IPS DF 4.7 (cell line): ENCODE results near the gene TMEM229B.

Experiments used
- DNase-seq: peaks from one replicate; pipeline ENCODE4 v3.0.0-alpha.2; 2013; ENCODE audit warnings: low spot score; ENCODE audit errors: extremely low read depth

The TMEM229B gene

DNA sequence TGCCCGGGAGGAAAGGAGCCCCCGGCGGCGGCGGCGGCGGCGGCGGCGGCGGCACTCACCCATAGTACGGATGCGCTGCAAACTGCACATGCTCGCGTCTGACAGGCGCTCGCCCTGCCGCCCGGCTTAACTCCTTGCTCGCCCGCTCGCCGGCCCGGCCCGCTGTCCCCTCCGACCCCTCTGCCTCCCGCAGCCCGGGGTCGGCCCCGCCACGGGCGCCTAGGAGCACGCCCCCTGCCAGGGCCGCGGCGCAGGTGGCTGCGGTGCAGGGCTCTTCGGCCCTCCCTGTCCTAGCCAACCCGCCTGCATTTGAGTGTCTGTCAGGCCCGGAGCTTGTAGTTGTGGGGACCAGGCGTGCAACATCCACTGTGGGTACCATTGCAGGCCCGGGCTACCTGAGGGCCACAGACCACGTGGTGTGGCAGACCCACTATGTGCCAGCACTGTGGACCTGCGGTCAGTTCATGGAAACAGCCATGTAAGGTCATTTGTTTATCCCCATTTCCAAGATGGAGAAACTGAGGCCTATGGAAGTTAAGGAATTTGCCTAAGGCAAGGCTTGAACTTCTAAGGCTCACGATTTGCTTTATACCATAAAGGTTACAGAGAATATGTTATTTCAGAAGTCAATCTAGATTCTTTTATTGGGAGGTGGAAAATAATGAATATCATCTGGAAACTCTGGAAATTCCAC lies 27.0 kb upstream of the TMEM229B start:
- DNase-seq: no peak

DNA sequence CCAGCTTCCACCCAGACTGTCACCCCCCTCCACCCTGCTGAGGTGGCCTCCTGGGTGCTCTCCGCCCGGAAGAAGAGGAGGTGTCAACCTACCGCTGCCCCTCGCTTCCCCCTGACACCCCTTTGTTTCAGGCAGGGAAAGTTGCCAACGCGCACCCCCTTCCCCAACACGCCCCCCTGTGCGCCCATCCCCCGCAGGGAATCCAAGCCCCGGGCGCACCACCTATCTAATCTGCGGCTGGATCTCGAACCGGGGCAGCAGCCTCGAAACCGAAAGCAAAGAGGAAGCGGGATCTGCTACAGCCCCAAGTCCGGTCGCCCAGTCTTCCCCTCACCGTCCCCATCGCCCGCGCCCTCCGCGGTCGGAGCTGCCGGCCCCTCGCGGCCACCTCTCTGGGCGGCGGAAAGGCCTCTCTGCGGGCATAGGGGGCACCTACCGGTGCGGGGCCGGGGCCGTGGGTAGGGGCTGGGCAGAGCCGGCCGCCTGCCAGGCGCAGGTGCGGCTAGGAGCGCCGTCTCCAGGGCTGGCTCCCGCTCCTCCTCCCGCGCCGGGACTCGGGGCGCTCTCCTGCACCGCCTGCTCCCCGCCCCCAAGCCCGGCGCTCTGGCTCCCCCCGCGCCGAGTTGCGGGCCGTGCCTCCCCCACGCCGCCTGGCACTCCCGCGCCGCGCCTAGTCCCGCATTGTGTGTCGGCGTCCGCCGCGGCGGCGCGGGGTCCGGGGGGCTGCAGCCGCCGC lies 26.3 kb upstream of the TMEM229B start:
- no peak for DNase-seq

DNA sequence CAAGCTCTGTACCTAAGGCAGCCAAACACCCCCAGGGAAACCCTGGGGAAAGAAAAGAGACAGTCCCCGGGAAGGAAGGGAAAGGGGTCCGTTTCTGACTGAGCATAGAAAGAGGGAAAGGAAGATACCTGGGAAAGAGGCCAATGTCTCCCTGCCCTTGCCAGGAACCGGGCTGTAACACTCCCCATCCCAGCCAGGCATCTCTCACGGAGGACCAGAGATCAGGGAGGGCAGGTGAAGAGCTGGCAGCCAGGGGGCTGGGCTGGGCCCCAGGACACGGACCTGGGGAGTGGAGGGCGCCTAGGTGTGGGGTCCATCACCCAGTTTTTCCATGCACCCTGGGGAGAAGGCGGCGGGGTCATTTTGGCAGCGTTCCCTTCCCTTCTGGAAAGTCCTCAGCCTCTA lies 25.7 kb upstream of the TMEM229B start:
- DNase-seq: no peak

DNA sequence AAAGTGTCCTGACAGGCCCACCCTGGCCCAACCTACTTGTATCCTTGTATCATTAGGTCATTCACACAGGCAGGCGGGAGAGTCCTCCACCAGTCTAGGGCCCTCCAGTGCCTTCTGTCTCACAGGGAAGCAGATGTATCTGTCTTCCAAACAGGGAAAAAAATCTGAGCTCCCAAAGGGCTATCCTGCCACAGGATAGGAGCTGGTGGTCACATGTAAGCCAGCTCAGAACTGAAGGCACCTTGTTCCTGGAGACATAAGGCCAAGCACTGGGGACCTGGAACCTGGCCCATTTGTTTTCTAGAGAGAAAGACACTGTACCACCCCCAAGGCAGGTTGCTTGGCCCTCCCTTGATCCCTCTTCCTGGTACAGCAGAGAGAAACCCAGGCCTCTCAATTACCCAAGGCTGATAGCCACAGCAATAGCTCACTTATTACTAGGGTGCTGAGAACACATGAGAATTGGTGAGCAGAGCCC lies 25.1 kb upstream of the TMEM229B start:
- DNase-seq: no peak

DNA sequence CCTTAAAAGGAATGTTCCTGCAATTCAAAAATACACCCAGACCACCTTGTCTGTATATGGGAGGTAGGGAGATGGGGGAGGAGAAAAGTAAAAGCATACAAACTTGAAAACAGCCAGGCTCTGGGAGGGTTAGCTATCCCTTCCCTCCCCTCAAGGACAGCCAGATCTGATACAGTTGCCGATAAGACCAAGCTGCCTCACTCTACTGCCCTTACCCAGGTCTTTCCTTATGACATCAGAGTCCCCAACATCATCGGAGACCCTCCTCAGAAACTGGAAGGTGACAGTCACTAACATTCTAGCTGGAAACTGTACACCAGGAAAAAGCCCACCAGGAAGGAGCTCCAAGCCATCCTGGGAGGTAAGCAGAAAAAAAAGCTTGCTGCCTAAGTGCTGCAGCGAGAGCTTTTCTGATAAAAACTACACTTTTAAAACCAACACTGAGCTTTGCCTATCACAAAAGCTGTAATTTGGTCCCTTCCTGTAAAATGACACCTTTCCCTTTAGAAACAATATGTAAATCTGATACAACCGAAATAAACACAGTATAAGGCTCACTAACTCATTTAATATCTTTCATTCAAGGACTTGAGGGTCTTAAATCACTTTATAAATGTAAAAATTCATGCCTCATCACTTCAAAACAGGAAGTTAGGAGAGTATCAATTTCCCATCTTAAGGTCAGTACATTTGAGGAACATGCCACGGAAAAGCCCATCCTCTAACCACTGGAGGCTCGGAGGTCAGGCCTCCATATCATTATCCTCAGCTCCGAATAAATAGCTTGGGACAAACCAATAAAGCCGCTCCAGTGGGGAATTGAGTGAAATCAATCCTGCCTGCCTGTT lies 24.2 kb upstream of the TMEM229B start:
- no peak for DNase-seq

DNA sequence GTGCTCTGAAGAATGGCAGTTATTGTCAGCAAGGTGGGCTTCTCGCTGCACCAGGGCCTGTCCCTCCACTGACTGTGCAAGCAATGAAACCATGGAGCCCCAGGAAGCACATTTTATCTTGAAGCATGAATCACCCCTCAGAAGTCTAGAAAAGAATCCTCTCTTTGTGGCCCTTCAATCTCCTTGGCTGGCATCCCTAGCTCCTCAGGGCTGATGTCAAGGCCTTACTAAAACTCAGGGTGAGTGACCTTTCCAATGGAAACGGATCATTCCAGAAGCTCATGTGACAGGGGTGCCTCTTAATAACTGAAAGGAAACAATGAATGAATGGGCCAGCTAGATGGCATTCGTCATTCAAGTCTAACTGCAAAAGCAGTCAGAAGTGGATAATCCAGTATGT lies 22.3 kb upstream of the TMEM229B start:
- no peak for DNase-seq

DNA sequence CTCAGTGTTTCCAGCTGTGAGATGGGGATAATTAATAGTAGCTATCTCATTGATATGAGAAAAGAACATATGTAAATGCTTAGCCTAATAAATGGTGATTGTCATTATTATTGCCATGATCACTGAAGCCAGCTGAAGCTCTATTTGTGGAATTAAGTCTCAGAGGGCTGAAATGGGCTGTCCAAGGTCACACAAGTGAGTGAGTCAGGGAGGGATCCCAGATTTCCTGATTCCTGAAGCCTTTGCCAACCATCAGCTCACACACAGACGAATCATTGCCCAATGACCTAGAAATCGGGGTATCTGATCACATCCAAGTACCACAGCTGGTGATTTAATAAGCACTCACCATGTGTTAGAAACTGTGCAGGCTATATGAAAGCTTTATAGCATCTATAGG lies 21.6 kb upstream of the TMEM229B start:
- DNase-seq: no peak

DNA sequence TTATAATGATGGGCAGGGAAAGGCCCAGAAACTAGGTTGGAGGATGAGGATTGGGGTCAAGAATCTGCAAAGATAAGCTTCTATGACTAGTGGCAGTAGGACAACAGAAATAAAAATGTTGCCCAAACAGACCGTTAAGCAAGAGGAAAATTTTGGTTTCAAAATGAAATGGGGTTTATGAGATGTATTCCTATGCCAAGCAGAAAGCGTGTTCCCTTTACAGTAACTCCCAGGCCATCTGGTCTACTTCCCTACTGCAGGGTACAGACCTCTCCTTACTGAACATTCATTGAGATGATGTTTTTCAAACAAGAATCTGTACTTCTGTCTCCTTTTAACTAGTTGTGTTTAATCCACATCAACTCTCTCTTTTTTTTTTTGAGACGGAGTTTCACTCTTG lies 20.4 kb upstream of the TMEM229B start:
- no peak for DNase-seq

DNA sequence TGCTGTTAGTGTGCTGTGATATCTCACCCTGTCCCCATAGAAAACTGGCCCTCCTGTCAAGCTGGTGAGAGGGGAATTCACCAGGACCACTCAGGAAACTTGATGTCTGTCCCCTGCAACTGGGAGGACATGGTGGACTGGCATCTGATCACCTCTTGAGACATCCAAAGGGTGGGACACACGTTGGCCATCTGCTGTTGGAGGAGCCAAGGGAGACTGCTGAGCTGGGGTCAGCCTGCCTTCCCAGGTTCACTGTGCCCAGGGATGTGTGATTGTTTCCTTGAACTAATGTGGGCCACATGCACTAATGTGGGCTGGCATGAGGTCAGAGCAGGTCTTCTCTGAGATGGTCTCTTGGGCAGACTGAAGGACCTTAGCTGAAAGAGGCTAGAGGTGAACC lies 16.7 kb upstream of the TMEM229B start:
- DNase-seq: no peak

DNA sequence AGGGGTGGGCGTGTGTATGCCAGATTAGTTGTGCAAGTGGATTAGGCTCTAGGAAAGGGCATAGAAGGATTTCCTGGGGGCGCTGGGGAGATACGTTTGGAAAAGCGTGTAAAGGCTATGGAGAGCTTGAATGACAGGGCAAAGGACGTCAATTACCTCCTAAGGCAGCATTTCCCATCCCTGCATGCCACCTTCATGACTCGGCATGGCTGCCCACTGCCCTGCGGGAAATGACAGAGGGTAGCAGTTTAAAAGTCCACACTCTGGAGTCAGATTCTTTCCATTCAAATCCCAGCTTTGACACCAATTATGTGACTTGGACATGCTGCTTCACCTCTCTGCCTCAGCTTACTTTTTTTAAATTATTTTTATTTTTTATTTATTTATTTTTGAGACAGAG lies 14.8 kb upstream of the TMEM229B start:
- DNase-seq: no peak

DNA sequence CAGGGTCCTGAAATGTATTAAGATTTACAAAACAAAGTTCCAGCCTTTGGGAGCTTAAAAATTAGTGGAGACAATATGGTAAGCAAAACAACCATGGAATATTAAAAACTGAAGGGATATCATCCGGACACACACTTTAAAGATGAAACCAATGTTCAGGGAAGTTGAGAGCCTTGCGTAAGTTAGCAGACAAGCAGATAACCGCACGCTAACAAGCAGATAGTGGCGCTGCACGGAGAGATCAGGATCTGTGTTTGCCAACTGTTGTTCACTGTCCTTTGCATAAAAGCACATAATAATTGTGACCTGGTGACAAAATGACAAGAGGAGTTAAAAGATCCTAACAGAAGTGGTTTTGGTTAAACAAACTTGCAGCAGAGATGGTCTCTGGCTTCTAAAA lies 14.3 kb upstream of the TMEM229B start:
- no peak for DNase-seq

DNA sequence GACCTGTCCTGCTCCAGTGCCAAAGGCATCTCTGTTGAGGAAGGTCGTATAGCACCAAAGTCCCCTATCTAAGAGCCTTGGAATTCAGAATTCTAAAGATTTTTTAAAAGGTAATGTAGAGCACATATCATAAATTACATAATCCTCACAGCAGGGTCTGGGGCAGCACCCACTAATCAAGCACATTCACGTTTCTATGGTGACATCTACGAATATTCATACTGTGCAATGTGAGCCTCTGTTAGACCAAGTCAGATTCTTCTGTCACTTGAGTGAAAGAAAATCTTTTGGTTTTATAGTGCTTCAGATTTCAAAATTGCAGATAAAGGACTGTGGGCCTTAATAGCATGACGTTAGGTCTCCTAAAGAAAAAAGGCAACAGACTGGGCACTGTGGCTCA lies 13.1 kb upstream of the TMEM229B start:
- DNase-seq: no peak

DNA sequence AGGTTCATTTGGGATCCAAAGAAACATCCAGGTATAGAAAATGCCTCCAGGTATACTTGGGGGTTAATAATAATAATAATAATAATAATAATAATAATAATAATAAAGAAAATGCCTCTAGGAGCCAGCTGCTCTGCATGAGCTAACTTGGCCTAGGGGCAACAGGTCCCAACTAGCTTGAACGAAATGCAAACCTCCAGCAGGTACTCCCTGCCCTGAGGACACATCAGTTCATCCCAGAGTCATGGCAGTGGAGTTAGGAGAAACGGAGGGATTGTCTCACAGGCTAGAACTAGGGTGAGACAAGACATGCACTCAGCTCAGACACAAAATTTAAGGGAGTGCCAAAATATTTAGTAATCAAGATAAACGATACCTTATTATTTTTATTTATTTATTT lies 12.5 kb upstream of the TMEM229B start:
- DNase-seq: no peak

DNA sequence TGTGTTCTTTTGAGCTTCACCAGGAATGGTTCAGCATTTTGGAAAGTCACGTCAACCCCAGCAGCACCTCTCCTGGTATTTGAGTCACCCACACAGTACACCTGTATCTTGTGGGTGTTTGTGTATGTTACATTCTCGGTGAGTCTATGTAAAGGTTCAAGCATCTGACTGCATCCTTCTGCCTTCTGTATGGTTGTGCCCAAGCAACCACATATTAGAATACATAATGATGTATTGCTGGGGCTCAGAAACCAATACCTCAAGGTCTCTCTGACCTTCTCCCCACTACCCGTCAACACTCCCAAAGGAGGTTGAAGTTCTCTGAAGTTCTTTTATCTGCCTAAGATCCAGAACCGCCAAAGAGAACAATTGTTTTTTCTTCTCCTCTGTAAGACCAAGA lies 9.2 kb upstream of the TMEM229B start:
- no peak for DNase-seq

DNA sequence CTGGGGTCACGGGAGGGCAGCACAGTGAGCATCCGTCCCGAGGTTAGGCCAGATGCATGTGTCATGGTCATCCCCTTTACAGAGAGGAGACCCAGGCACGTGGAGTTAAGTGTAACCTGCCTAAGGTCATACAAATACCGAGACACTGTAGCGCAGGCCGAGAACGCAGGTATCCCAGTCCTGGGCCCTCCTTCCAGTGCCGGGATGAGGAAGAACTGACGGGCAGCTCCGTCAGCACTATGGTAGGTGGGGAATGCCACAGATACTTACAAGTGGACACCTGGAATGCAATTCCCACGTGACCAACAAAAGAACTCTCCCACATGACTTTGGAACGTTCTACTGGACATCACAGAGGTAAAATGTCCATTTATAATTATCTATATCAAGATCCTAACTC lies 8.7 kb upstream of the TMEM229B start:
- no peak for DNase-seq

DNA sequence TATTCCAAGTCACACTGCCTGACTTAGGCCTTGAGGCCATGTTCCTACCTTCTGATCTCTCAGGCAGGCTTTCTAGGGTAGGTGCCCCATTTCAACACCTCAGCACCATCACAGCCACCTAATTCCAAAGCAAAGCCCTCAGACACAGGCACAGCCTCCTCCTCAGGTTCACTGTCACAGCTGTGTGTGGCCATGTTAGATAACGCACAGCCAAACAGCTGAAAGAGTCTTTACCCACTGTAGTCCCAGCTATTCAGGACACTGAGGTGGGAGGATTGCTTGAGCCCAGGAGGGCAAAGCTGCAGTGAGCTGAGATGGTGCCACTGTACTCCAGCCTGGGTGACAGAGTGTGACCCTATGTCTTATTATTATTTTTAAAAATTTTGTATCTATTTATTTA lies 7.3 kb upstream of the TMEM229B start:
- DNase-seq: no peak

DNA sequence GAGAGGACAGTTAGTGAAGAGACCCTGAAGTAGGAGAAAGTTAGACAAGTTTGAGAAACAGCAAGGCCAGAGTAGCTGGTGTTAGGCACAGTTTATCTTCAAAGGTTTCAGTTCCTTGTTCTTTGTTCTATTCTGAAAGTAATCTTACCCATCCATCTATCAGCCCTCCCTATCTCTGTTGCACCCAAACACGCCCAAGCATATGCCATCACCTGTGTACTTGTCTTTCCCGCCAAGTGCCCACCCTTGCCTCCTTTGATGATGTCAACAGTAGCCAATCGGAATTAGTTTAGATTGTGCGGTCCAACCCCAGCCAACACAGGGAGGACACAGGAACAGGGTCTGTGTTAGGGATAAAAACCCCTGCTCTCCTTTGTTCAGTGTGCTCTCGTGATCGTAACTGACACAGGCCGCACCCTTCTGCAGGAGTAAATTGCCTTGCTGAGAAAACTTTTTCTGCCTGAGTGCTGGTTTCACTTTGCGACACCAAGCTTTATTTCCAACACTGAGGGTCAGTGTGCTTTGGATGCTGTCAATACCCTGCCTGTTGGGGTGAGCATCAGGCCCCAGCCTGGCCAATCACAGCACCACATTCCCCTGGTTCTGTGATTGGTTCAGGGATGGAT lies 4.7 kb upstream of the TMEM229B start:
- DNase-seq: no peak

DNA sequence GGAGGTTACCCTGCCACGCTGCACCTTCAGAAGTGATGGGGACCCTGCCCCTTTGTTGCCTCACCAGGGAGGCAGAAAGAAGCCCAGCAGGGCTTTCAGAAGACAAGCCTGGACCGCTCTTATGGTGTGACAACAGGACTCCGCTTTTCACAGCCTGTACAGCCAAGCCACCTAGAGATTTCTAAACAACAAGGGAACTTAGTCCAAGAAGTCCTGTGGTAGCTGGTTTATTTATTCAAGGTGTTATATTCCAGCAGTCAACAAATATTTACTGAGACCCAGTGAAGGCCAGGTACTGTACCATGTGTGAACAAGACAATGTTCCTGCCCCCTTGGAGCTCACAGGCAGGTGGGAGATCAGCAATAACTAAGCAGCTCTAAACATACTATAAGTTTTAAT lies 4.0 kb upstream of the TMEM229B start:
- DNase-seq: no peak

DNA sequence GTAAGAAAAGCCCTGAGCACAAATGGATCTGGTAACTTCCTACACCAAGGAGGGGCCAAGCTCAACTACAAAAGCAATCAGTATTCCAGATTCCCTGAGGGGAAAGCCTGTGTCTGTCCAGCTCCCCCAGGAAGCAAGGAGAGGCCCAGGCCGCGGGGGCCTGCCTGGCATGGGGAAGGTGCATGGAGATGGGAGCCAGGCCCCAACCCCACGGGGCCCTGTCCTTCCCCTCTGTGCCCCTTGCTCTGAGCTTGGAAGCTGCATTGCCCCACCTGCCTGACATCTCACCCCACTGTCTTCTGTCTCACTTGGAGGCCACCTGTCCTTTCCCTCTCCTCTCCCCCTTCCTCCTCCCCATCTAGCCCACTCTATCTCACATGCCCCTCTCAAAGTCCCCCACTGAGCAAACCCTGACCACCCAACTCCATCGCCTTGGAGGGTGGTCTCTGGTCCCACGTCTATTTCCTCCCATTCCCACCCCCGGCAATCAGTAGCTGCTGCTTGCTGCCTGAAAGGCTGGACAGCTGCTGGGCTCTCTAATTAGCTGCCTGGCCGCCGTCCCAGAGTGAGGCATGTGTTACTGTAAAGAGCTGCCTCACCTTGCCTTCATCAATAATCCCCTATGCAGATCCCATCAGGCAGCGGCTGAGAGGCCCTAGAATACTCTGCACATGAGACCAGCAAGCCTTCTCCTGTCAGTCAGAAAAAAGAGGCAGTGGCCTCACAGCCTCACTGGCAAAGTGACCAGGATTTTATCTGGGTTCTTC lies 3.4 kb upstream of the TMEM229B start:
- DNase-seq: no peak

DNA sequence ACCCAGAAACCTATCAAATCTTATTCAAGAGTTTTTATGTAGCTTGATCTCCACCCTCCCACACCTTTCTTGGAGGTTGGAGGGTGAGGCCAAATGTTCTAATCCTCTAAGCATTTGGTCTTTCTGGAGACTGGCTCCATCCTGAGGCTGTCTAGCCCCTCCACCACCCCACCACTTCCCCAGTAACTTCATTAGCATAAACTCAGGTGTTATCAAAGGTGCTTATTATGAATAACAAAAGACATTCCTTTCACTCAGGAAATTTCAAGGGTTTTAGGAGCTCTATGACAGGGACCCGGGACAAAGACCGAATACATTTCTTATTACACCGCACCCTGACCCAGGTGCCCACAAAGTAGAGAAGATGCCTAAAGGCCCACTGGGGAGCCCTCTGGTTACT lies 2.8 kb upstream of the TMEM229B start:
- no peak for DNase-seq

DNA sequence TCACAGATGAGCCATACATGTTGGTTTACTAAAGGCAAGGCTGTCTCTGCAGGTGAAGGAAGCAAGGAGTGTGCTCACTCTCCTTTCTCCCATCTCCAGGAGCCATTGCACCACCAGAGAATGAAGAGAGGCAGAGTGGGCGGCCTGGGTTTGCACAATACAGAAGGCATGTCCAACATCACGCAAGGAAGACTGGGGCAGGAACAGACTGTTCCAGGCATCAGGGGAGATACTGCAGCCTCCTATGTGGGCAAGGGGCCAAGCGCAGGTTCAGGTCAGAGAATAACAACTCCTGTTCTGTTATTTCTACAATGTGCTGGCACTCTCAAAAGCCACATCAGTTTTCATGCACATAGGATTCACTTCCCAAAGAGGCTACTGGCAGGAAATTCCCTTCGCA lies 1.7 kb upstream of the TMEM229B start:
- DNase-seq: no peak
